Panc1 (cell line): ENCODE measurements around the gene NKX1-2.

Source experiments
- POLR2AphosphoS5 ChIP-seq: IDR thresholded peaks from 2 replicates; pipeline ENCODE4 v1.6.1; 2012; ENCODE audit warnings: mild to moderate bottlenecking, low read depth, low read length, moderate library complexity
- TF ChIP-seq, protein P1 (sequence below): fragments of 450-650 bp; IDR thresholded peaks from 2 replicates; pipeline ENCODE4 v1.5.1; 2017; ENCODE audit warnings: mild to moderate bottlenecking

DNA sequence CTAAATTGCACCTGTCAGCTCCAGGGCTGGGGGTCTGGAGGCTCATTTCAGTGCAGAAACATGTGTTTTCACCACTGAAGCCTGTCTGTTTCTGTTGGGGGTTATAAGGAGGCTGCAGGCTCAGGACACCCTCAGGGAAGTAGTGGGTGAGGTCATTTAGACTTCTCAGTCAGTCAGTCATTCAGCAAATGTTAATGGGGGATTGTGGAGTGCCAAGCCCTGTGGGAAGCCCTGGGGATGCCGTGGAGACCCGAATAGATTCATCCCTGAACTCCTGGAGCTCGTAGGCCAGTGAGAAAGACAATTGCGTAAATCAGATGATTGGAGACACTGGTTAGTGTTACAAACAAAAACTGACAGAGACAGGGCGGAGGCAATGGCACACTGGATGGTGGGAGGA, 31.0 kb upstream of the NKX1-2 start:
- no peak for TF ChIP-seq POLR2AphosphoS5
- TF ChIP-seq, protein P1, sequence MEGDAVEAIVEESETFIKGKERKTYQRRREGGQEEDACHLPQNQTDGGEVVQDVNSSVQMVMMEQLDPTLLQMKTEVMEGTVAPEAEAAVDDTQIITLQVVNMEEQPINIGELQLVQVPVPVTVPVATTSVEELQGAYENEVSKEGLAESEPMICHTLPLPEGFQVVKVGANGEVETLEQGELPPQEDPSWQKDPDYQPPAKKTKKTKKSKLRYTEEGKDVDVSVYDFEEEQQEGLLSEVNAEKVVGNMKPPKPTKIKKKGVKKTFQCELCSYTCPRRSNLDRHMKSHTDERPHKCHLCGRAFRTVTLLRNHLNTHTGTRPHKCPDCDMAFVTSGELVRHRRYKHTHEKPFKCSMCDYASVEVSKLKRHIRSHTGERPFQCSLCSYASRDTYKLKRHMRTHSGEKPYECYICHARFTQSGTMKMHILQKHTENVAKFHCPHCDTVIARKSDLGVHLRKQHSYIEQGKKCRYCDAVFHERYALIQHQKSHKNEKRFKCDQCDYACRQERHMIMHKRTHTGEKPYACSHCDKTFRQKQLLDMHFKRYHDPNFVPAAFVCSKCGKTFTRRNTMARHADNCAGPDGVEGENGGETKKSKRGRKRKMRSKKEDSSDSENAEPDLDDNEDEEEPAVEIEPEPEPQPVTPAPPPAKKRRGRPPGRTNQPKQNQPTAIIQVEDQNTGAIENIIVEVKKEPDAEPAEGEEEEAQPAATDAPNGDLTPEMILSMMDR: no peak
